ENCODE results near the gene PRAMEF17. TPM values are rescaled to one million over a fixed set of nuclear protein-coding genes. Genes with fewer than 3 reads are reported as not detected.
"Not testable (repeated sequence)": the region's sequence is repeated elsewhere in the genome, so short reads cannot be mapped to it uniquely, and the experiment has no call there.

PRAMEF17 gene
- total RNA-seq (2014; rRNA removed; shearing (Covaris generic)): not detected in 2 replicates

GRCh38 chr1:13389332-13389731 lies at the start of gene PRAMEF17:
Gene PRAMEF17 (plus strand): TSS chr1:13389632. CDS start chr1:13389658, 26 bp downstream.
- H3K27me3 ChIP-seq (ENCODE audit: control insufficient read depth, insufficient read depth, low read length); H3K36me3 ChIP-seq (replicated peaks; ENCODE audit: control insufficient read depth, insufficient read depth, low read length); DNase-seq; H3K4me3 ChIP-seq (ENCODE audit: insufficient read depth, low read depth, low read length): not testable (repeated sequence)

- not testable (repeated sequence) for DNase-seq; H3K4me3 ChIP-seq (ENCODE audit: insufficient read depth, low read depth, low read length); H3K36me3 ChIP-seq (replicated peaks; ENCODE audit: control insufficient read depth, insufficient read depth, low read length); H3K27me3 ChIP-seq (ENCODE audit: control insufficient read depth, insufficient read depth, low read length)
Observed at GRCh38 chr1:13342496-13342895, 46.9 kb upstream of the PRAMEF17 start.

DNA sequence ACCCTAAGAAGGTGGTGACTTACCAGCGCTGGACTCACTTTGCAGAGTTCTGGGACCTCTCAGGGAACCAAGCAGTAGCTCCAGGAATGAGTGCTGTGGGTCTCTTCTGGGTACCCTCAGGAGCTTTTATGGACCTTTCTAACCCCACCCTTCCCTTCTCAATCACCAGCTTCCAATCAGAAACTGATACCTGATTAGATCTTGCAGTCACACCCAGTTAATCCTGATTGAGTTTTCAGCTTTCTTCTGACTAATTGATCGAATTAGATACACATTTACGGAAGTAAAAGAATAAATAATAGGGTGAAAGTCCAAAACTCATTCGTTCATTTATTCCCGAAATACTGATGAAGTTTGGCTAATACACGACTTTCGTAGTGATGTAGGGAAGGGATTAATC lies 42.4 kb upstream of the PRAMEF17 start, which contains the start of gene PRAMEF14:
Gene PRAMEF14 (minus strand): TSS at position 101 of the 400 bp plus-strand sequence. CDS start 1,820 bp downstream, outside the sequence.
- DNase-seq; H3K27me3 ChIP-seq (ENCODE audit: control insufficient read depth, insufficient read depth, low read length); H3K36me3 ChIP-seq (replicated peaks; ENCODE audit: control insufficient read depth, insufficient read depth, low read length); H3K4me3 ChIP-seq (ENCODE audit: insufficient read depth, low read depth, low read length): not testable (repeated sequence)

GRCh38 chr1:13353476-13353875 lies 36.0 kb upstream of the PRAMEF17 start:
- H3K4me3 ChIP-seq (ENCODE audit: insufficient read depth, low read depth, low read length); H3K36me3 ChIP-seq (replicated peaks; ENCODE audit: control insufficient read depth, insufficient read depth, low read length); H3K27me3 ChIP-seq (ENCODE audit: control insufficient read depth, insufficient read depth, low read length); DNase-seq: not testable (repeated sequence)

- not testable (repeated sequence) for DNase-seq; H3K36me3 ChIP-seq (replicated peaks; ENCODE audit: control insufficient read depth, insufficient read depth, low read length); H3K27me3 ChIP-seq (ENCODE audit: control insufficient read depth, insufficient read depth, low read length); H3K4me3 ChIP-seq (ENCODE audit: insufficient read depth, low read depth, low read length)
Observed at GRCh38 chr1:13354475-13354874, 35.0 kb upstream of the PRAMEF17 start.

GRCh38 chr1:13356774-13357173 lies 32.7 kb upstream of the PRAMEF17 start:
- H3K4me3 ChIP-seq (ENCODE audit: insufficient read depth, low read depth, low read length); H3K36me3 ChIP-seq (replicated peaks; ENCODE audit: control insufficient read depth, insufficient read depth, low read length): not testable (repeated sequence)
- DNase-seq: peak; percentile 23

GRCh38 chr1:13362364-13362763 lies 27.1 kb upstream of the PRAMEF17 start:
- not testable (repeated sequence) for DNase-seq; H3K36me3 ChIP-seq (replicated peaks; ENCODE audit: control insufficient read depth, insufficient read depth, low read length); H3K4me3 ChIP-seq (ENCODE audit: insufficient read depth, low read depth, low read length); H3K27me3 ChIP-seq (ENCODE audit: control insufficient read depth, insufficient read depth, low read length)

More at GRCh38 chr1:13356774-13357173, 32.7 kb upstream of the PRAMEF17 start:
- not testable (repeated sequence) for H3K27me3 ChIP-seq (ENCODE audit: control insufficient read depth, insufficient read depth, low read length)

- H3K27me3 ChIP-seq (ENCODE audit: control insufficient read depth, insufficient read depth, low read length); DNase-seq; H3K36me3 ChIP-seq (replicated peaks; ENCODE audit: control insufficient read depth, insufficient read depth, low read length); H3K4me3 ChIP-seq (ENCODE audit: insufficient read depth, low read depth, low read length): not testable (repeated sequence)
Observed at GRCh38 chr1:13364928-13365327, 24.5 kb upstream of the PRAMEF17 start.

GRCh38 chr1:13366536-13366935 lies 22.9 kb upstream of the PRAMEF17 start:
- not testable (repeated sequence) for H3K4me3 ChIP-seq (ENCODE audit: insufficient read depth, low read depth, low read length); H3K27me3 ChIP-seq (ENCODE audit: control insufficient read depth, insufficient read depth, low read length); H3K36me3 ChIP-seq (replicated peaks; ENCODE audit: control insufficient read depth, insufficient read depth, low read length); DNase-seq

DNA sequence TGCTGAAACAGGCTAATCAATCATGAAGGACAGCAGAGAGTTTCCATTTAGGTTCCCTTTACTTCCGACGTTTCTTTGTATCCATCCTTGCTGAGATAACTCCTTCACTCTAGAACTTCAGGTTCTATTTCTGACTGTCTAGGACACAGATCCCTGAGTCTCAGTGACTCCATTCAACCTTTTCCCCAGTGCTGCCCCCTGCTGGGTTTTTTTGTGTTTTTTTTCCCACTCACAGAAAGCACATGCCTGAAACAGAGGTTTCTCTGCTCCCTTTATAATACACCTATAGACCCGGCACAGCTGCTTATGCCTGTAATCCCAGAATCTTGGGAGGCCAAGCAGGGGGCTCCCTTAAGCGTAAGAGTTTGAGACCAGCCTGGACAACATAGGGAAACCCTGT lies 20.9 kb upstream of the PRAMEF17 start:
- H3K4me3 ChIP-seq (ENCODE audit: insufficient read depth, low read depth, low read length): not testable (repeated sequence)

DNA sequence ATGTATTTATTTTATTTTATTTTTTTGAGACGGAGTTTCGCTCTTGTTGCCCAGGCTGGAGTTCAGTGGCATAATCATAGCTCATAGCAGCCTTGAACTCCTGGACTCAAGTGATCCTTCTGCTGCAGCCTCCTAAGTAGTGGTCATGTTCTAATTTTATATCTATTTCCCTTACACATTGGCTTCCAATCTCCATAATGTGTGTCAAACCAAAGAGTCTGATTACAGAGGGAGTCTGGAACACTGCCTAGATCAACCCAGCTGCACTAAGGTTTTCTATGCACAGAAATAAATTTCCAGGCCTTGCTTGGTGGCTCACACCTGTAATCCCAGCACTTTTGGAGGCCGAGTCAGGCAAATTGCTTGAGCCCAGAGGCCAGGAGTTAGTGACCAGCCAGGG lies 10.4 kb upstream of the PRAMEF17 start:
- not testable (repeated sequence) for DNase-seq; H3K36me3 ChIP-seq (replicated peaks; ENCODE audit: control insufficient read depth, insufficient read depth, low read length); H3K27me3 ChIP-seq (ENCODE audit: control insufficient read depth, insufficient read depth, low read length); H3K4me3 ChIP-seq (ENCODE audit: insufficient read depth, low read depth, low read length)

More for the DNA sequence above, 20.9 kb upstream of the PRAMEF17 start:
- H3K27me3 ChIP-seq (ENCODE audit: control insufficient read depth, insufficient read depth, low read length); H3K36me3 ChIP-seq (replicated peaks; ENCODE audit: control insufficient read depth, insufficient read depth, low read length); DNase-seq: not testable (repeated sequence)

DNA sequence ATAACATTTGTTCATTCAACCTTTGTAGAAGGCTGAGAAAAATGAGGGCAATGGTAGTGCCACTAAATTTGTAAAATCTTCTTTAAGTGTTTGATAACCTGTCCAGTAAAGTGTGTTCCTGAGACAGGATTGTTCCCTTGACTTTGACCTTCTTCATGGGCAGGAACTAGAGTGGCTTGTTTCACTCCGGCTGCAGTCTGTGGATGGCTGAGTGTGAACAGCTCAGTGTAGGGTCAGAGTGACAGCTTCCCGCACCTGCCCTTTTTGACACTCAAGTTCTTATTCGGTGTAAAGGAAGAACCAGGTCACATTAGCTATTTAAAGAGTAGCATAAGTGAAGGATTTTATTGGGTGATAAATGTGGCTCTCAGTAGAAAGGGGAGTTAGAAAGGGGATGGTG lies 9.1 kb upstream of the PRAMEF17 start:
- H3K27me3 ChIP-seq (ENCODE audit: control insufficient read depth, insufficient read depth, low read length); H3K36me3 ChIP-seq (replicated peaks; ENCODE audit: control insufficient read depth, insufficient read depth, low read length); DNase-seq; H3K4me3 ChIP-seq (ENCODE audit: insufficient read depth, low read depth, low read length): not testable (repeated sequence)

GRCh38 chr1:13393004-13393403 lies 3.6 kb downstream of the PRAMEF17 start:
- not testable (repeated sequence) for H3K27me3 ChIP-seq (ENCODE audit: control insufficient read depth, insufficient read depth, low read length); DNase-seq

DNA sequence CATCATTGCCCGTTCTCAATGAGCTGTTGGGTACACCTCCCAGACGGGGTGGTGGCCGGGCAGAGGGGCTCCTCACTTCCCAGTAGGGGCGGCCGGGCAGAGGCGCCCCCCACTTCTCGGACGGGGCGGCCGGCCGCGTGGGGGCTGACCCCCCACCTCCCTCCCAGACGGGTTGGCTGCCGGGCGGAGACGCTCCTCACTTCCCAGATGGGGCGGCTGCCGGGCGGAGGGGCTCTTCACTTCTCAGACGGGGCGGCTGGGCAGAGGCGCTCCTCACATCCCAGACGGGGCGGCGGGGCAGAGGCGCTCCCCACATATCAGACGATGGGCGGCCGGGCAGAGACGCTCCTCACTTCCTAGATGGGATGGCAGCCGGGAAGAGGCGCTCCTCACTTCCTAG lies 5.3 kb downstream of the PRAMEF17 start:
- H3K36me3 ChIP-seq (replicated peaks; ENCODE audit: control insufficient read depth, insufficient read depth, low read length); DNase-seq; H3K27me3 ChIP-seq (ENCODE audit: control insufficient read depth, insufficient read depth, low read length); H3K4me3 ChIP-seq (ENCODE audit: insufficient read depth, low read depth, low read length): not testable (repeated sequence)

More at GRCh38 chr1:13393004-13393403, 3.6 kb downstream of the PRAMEF17 start:
- H3K4me3 ChIP-seq (ENCODE audit: insufficient read depth, low read depth, low read length); H3K36me3 ChIP-seq (replicated peaks; ENCODE audit: control insufficient read depth, insufficient read depth, low read length): not testable (repeated sequence)

GRCh38 chr1:13395311-13395710 lies 5.9 kb downstream of the PRAMEF17 start:
- not testable (repeated sequence) for H3K4me3 ChIP-seq (ENCODE audit: insufficient read depth, low read depth, low read length); H3K27me3 ChIP-seq (ENCODE audit: control insufficient read depth, insufficient read depth, low read length); H3K36me3 ChIP-seq (replicated peaks; ENCODE audit: control insufficient read depth, insufficient read depth, low read length); DNase-seq

DNA sequence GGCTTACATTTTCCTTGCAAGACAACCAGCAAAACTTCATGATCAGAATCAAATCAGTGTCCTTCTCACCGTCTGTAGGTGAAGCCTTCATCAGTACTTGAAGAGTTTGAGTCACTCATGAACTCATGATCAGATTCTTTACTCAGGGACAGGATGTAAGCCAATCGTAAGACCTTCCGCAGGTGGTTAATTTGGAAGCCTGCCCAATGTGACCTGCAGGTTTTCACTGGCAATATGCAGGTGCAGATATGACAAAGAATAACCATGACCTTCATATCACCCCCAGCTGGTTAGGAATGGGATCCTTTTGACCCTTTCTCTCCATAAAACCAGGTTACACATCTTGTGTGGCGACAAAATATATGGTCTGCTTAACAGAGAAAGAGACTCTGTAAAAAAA lies 18.4 kb downstream of the PRAMEF17 start:
- no peak for DNase-seq
- H3K4me3 ChIP-seq (ENCODE audit: insufficient read depth, low read depth, low read length): no peak overlapping the region
- no peaks in the 10 kb centered on the region for H3K36me3 ChIP-seq (replicated peaks; ENCODE audit: control insufficient read depth, insufficient read depth, low read length)
- no peaks in the 10 kb centered on the region for H3K27me3 ChIP-seq (ENCODE audit: control insufficient read depth, insufficient read depth, low read length)
